Gastrocnemius medialis (tissue), 4 donors: ENCODE data around the gene ZBTB20. TPM values are rescaled to one million over a fixed set of nuclear protein-coding genes. Genes with fewer than 3 reads are reported as not detected.

Experiments
- ATAC-seq, 2 donors: fragments of 150-250 bp; one replicate each; pipeline ENCODE4 v1.9.1; 2016
- DNase-seq, 2 donors: peaks; one replicate each; pipeline ENCODE4 v3.0.0-alpha.2; 2019
- H3K27ac ChIP-seq, 4 donors: fragments of 200-600 bp; sonication (generic); 1 replicate in 1 of 4; 2 replicates in 3 of 4; pipeline ENCODE4 v1.5.1; 2016 to 2018; ENCODE audit warnings: mild to moderate bottlenecking in 2 of 4, moderate library complexity in 1 of 4
- H3K27me3 ChIP-seq, 3 donors: fragments of 200-600 bp; sonication (generic) in 2 of 3; 1 replicate in 1 of 3; 2 replicates in 2 of 3; pipeline versions ENCODE4 v1.5.1 to v1.6.0; 2016 to 2019; ENCODE audit warnings: mild to moderate bottlenecking in 1 of 3, moderate library complexity in 1 of 3
- H3K36me3 ChIP-seq, 2 donors: fragments of 200-600 bp; sonication (generic) in 1 of 2; one replicate each; pipeline ENCODE4 v1.5.1; 2017 to 2018
- H3K4me1 ChIP-seq, 2 donors: fragments of 200-600 bp; sonication (generic) in 1 of 2; one replicate each; pipeline ENCODE4 v1.5.1; 2016 to 2017; ENCODE audit warnings: mild to moderate bottlenecking in 2 of 2
- H3K4me3 ChIP-seq, 4 donors: fragments of 200-600 bp; sonication (generic) in 3 of 4; 1 replicate in 1 of 4; 2 replicates in 3 of 4; pipeline ENCODE4 v1.5.1; 2016 to 2019; ENCODE audit warnings: mild to moderate bottlenecking in 2 of 4
- H3K9me3 ChIP-seq, 3 donors: fragments of 200-600 bp; sonication (generic) in 2 of 3; 1 replicate in 1 of 3; 2 replicates in 2 of 3; pipeline ENCODE4 v1.5.1; 2016 to 2019
- POLR2A ChIP-seq, 2 donors: fragments of 450-650 bp; IDR thresholded peaks; one replicate each; pipeline ENCODE4 v1.6.1; 2017; ENCODE audit warnings: antibody characterized with exemption in 2 of 2, mild to moderate bottlenecking in 2 of 2, moderate library complexity in 2 of 2
- in situ Hi-C, 4 donors: fragments of 200-750 bp; cut with MboI; loops; one replicate each; pipeline versions ENCODE4 v1.15.0 to v1.8.0; 2017; ENCODE audit warnings: low sequenced_read_pairs in 4 of 4
- intact Hi-C: fragments of 100-400 bp; cut with DNase I; formaldehyde crosslinking; loops from one replicate; pipeline ENCODE4 v1.15.1; 2023; ENCODE audit warnings: low total_unique reads
- total RNA-seq, 4 donors: library from RNA; depleted of rRNA; stranded (reverse); fragments of >200 nt; gene quantifications; one replicate each; pipeline versions ENCODE4 v1.1.0 to v1.2.3, GENCODE V29; 2016
- TF ChIP-seq, protein P1 (sequence below), 5 experiments: fragments of 450-650 bp in 3 of 5; fragments of 200-600 bp in 2 of 5; sonication (generic) in 2 of 5; IDR thresholded peaks in 4 of 5; conservative IDR thresholded peaks in 1 of 5; 1 replicate in 4 of 5; 2 replicates in 1 of 5; pipeline ENCODE4 v1.5.1; 2016 to 2019; ENCODE audit warnings: antibody characterized with exemption in 5 of 5, mild to moderate bottlenecking in 3 of 5, moderate library complexity in 3 of 5

The ZBTB20 gene
- total RNA-seq, 4 donors from 2014 or later = 47.6 to 86.5 (median 69.0) TPM

GRCh38 chr3:114331007-114331406, 816.1 kb downstream of the ZBTB20 start:
- ATAC-seq (no peak), DNase-seq (no peak)
- intact Hi-C loops (no loop called here), in situ Hi-C loops (no loop called here)
- TF ChIP-seq POLR2A (IDR thresholded peaks at IDR 0.05) = no peak
- TF ChIP-seq, protein P1, sequence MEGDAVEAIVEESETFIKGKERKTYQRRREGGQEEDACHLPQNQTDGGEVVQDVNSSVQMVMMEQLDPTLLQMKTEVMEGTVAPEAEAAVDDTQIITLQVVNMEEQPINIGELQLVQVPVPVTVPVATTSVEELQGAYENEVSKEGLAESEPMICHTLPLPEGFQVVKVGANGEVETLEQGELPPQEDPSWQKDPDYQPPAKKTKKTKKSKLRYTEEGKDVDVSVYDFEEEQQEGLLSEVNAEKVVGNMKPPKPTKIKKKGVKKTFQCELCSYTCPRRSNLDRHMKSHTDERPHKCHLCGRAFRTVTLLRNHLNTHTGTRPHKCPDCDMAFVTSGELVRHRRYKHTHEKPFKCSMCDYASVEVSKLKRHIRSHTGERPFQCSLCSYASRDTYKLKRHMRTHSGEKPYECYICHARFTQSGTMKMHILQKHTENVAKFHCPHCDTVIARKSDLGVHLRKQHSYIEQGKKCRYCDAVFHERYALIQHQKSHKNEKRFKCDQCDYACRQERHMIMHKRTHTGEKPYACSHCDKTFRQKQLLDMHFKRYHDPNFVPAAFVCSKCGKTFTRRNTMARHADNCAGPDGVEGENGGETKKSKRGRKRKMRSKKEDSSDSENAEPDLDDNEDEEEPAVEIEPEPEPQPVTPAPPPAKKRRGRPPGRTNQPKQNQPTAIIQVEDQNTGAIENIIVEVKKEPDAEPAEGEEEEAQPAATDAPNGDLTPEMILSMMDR (IDR thresholded peaks at IDR 0.05 in 4 of 5, conservative IDR thresholded peaks at IDR 0.05 in 1 of 5) = no peak
- Histone ChIP-seq H3K27me3 (no peaks in the 10 kb centered on the region), H3K27ac (no peak overlapping the region), H3K36me3 (no peaks in the 10 kb centered on the region), H3K4me1 (peaks cover 5 to 16% of the 10 kb centered on the region in 2 donors), H3K9me3 (no peaks in the 10 kb centered on the region), H3K4me3 (no peak overlapping the region)

- TF ChIP-seq POLR2A (IDR thresholded peaks at IDR 0.05) = no peak
- TF ChIP-seq, protein P1 (IDR thresholded peaks at IDR 0.05 in 4 of 5, conservative IDR thresholded peaks at IDR 0.05 in 1 of 5) = no peak
- H3K4me3 ChIP-seq = no peak overlapping the region
- no peak for ATAC-seq
- no peaks in the 10 kb centered on the region for H3K27me3 ChIP-seq
- H3K27ac ChIP-seq = no peak overlapping the region
- H3K4me1 ChIP-seq = peaks cover 15 to 21% of the 10 kb centered on the region in 2 donors
- no peaks in the 10 kb centered on the region for H3K9me3 ChIP-seq
- H3K36me3 ChIP-seq = no peaks in the 10 kb centered on the region
- no peak for DNase-seq
- in situ Hi-C loops = no loop called here
- intact Hi-C loops = no loop called here
Observed at GRCh38 chr3:114329823-114330222, 817.3 kb downstream of the ZBTB20 start.

DNA sequence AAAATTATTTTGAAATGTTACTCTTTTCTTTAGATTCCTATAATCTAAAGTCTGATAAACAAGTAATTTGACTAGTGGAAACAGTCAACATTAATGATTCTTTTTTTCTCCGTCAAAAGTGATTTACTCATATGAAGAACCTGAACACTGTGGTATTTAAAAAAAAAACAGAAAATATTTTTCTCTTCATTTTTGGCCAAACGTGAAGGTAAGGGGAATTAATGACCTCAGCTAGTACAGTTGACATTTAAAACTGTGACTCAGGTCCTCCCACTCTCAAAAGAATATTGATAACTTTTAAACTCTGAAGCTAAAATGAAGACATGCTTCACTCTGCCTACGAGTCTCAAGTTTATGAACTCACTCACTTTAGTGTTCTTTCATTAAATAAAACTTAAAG, 818.7 kb downstream of the ZBTB20 start:
- ATAC-seq = no peak
- Histone ChIP-seq H3K4me3 (no peak overlapping the region), H3K4me1 (peaks cover 16 to 24% of the 10 kb centered on the region in 2 donors), H3K27me3 (no peaks in the 10 kb centered on the region), H3K36me3 (no peaks in the 10 kb centered on the region), H3K9me3 (no peaks in the 10 kb centered on the region), H3K27ac (no peak overlapping the region)
- intact Hi-C loops (no loop called here), in situ Hi-C loops (no loop called here)
- no peak for DNase-seq
- TF ChIP-seq POLR2A (IDR thresholded peaks at IDR 0.05) = no peak
- TF ChIP-seq, protein P1 (IDR thresholded peaks at IDR 0.05 in 4 of 5, conservative IDR thresholded peaks at IDR 0.05 in 1 of 5) = no peak

DNA sequence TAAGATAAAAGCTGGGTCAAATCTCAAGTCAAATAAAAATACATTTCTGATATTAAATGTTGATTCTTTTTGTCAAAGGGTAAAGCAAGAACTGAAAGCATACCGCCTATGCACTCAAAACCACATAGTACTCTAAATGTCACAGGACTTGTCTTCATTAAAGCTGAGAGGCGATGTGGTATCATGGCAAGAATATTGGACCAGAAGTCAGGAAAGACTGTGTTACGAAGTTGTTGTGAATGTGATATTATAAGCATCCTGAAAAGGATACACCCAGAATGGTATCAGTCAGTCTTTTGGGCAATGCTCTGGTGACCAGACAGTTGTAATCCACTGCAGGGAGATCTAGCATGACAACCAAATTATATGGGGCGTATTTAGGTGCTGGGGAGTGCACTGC, 819.4 kb downstream of the ZBTB20 start:
- intact Hi-C loops = no loop called here
- no peak for ATAC-seq

More for the DNA sequence above, 819.4 kb downstream of the ZBTB20 start:
- Histone ChIP-seq H3K36me3 (no peaks in the 10 kb centered on the region), H3K4me3 (no peak overlapping the region), H3K27ac (no peak overlapping the region), H3K4me1 (peaks cover 16 to 22% of the 10 kb centered on the region in 2 donors), H3K27me3 (no peaks in the 10 kb centered on the region), H3K9me3 (no peaks in the 10 kb centered on the region)
- no peak for DNase-seq
- in situ Hi-C loops = no loop called here
- TF ChIP-seq, protein P1 (IDR thresholded peaks at IDR 0.05 in 4 of 5, conservative IDR thresholded peaks at IDR 0.05 in 1 of 5) = no peak
- no peak for TF ChIP-seq POLR2A (IDR thresholded peaks at IDR 0.05)
